ENCODE measurements around the gene TECPR2.

TECPR2 gene

GRCh38 chr14:102490456-102490855, 127.7 kb downstream of the TECPR2 start:
- no peak for ATAC-seq
- TF ChIP-seq PATZ1 (CRISPR knock-in tag; IDR thresholded peaks at IDR 0.05; ENCODE audit: borderline replicate concordance) = no peak
- TF ChIP-seq BACH2 (CRISPR knock-in tag; IDR thresholded peaks at IDR 0.05; ENCODE audit: borderline replicate concordance) = no peak
- TF ChIP-seq CREB5 (CRISPR knock-in tag; IDR thresholded peaks at IDR 0.05; ENCODE audit: low read depth) = no peak
- TF ChIP-seq POU6F1 (CRISPR knock-in tag; IDR thresholded peaks at IDR 0.05; ENCODE audit: borderline replicate concordance, low read depth) = no peak
- no peak for TF ChIP-seq ZFP30 (CRISPR knock-in tag; IDR thresholded peaks at IDR 0.05)
- TF ChIP-seq TSHZ2 (CRISPR knock-in tag; IDR thresholded peaks at IDR 0.05) = no peak
- no peak for TF ChIP-seq SNAI2 (CRISPR knock-in tag; IDR thresholded peaks at IDR 0.05)
- TF ChIP-seq CSRNP3 (CRISPR knock-in tag; IDR thresholded peaks at IDR 0.05) = no peak
- TF ChIP-seq OSR1 (CRISPR knock-in tag; IDR thresholded peaks at IDR 0.05) = no peak
- no peak for TF ChIP-seq ZNF565 (CRISPR knock-in tag; conservative IDR thresholded peaks at IDR 0.05; ENCODE audit: low read depth)
- no peak for TF ChIP-seq ISL1 (CRISPR knock-in tag; IDR thresholded peaks at IDR 0.05)
- TF ChIP-seq ZC3H10 (CRISPR knock-in tag; IDR thresholded peaks at IDR 0.05) = no peak
- TF ChIP-seq RARB (CRISPR knock-in tag; IDR thresholded peaks at IDR 0.05) = no peak

GRCh38 chr14:102491366-102491765, 128.6 kb downstream of the TECPR2 start:
- ATAC-seq = no peak
- TF ChIP-seq ISL1 (CRISPR knock-in tag; IDR thresholded peaks at IDR 0.05) (no peak), GLIS3 (CRISPR knock-in tag; IDR thresholded peaks at IDR 0.05) (no peak), ZNF70 (CRISPR knock-in tag; IDR thresholded peaks at IDR 0.05) (no peak), POU6F1 (CRISPR knock-in tag; IDR thresholded peaks at IDR 0.05; ENCODE audit: borderline replicate concordance, low read depth) (no peak), ZC3H10 (CRISPR knock-in tag; IDR thresholded peaks at IDR 0.05) (no peak), SNAI2 (CRISPR knock-in tag; IDR thresholded peaks at IDR 0.05) (no peak), PPARA (CRISPR knock-in tag; IDR thresholded peaks at IDR 0.05; ENCODE audit: borderline replicate concordance) (no peak), ZNF565 (CRISPR knock-in tag; conservative IDR thresholded peaks at IDR 0.05; ENCODE audit: low read depth) (no peak), ARNTL (CRISPR knock-in tag; IDR thresholded peaks at IDR 0.05; ENCODE audit: borderline replicate concordance, low read depth) (no peak), PATZ1 (CRISPR knock-in tag; IDR thresholded peaks at IDR 0.05; ENCODE audit: borderline replicate concordance) (no peak), CSDC2 (CRISPR knock-in tag; IDR thresholded peaks at IDR 0.05) (no peak), TOX (CRISPR knock-in tag; IDR thresholded peaks at IDR 0.05; ENCODE audit: borderline replicate concordance) (no peak), BACH2 (CRISPR knock-in tag; IDR thresholded peaks at IDR 0.05; ENCODE audit: borderline replicate concordance) (no peak), ZFP3 (CRISPR knock-in tag; IDR thresholded peaks at IDR 0.05) (no peak), TSHZ2 (CRISPR knock-in tag; IDR thresholded peaks at IDR 0.05) (no peak)

Data from SK-N-SH treated with all-trans-retinoic acid at 6 μM for 48 hours (cell line).